ENCODE results near the gene ISYNA1.

DNA sequence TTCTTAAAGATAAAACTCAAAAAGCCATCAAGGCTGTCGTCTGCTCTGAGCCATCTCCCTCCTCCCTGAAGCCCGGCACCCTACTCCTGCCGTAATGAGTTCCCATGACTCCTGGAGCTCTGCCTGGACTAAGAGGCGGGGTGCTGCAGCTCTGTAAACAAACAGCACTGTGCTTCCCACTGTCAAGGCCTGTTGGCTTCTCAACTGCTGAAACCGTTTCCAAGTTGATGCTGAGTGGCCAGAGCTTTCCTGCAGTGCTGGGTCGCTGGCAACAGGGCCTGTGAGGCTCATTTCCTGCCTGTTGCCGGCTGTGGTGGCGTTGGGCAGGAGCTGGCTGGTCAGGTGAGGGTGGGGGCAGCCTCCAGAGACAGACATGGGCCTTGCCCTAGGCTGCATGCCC is 26.7 kb upstream of the ISYNA1 start:
- TF ChIP-seq RFX5 (IDR thresholded peaks at IDR 0.05) (no peak), SMC3 (IDR thresholded peaks at IDR 0.05) (no peak)
- TF ChIP-seq, protein P1, sequence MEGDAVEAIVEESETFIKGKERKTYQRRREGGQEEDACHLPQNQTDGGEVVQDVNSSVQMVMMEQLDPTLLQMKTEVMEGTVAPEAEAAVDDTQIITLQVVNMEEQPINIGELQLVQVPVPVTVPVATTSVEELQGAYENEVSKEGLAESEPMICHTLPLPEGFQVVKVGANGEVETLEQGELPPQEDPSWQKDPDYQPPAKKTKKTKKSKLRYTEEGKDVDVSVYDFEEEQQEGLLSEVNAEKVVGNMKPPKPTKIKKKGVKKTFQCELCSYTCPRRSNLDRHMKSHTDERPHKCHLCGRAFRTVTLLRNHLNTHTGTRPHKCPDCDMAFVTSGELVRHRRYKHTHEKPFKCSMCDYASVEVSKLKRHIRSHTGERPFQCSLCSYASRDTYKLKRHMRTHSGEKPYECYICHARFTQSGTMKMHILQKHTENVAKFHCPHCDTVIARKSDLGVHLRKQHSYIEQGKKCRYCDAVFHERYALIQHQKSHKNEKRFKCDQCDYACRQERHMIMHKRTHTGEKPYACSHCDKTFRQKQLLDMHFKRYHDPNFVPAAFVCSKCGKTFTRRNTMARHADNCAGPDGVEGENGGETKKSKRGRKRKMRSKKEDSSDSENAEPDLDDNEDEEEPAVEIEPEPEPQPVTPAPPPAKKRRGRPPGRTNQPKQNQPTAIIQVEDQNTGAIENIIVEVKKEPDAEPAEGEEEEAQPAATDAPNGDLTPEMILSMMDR (IDR thresholded peaks at IDR 0.05): no peak
